NCI-H1694 treated with DMSO at 0.1 percent for 48 hours (cell line): Measurements from ENCODE around the gene ECEL1.

Experiments used
- DNase-seq: peaks from one replicate; lab custom pipeline; 2025; lab: John Stamatoyannopoulos, UW

Gene ECEL1

GRCh38 chr2:232497348-232497747 is 9.7 kb upstream of the ECEL1 start:
- DNase-seq, result no peak

DNA sequence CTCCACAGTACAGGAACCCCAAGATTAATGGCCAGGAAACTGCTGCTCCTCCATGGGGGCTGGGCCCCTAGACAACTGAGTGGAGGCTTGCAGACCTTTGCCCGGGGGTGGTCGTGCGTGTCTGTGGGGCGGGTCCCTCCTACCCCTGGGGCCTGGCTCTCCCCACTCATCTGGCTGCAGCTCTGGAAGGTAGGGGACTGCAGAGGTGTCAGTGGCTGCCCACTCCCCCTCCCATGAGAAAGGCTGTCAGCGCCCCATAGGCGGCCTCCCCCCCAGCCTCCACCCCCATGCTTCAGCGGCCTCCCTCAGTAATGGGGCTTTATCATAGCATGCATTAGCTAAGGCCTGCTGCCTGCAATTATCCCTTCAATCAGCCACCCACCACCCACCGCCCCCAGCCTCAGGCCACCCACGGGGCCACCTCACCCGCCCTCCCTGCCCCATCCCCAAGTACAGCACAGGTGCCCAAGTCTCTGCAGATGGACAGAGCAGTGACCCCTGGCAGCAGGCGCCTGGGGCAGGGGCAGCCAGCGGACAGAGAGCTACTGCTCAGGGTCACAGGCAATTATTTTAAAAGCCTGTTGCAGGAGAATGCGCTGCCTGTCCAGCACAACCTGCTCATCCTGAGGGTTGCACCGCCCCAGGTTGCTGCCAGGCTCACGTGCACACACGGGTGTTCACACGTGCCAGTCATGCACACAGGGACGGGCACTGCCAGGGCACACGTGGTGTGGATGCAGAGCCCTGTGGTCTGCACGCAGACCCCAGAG is 9.1 kb upstream of the ECEL1 start:
- no peak for DNase-seq

DNA sequence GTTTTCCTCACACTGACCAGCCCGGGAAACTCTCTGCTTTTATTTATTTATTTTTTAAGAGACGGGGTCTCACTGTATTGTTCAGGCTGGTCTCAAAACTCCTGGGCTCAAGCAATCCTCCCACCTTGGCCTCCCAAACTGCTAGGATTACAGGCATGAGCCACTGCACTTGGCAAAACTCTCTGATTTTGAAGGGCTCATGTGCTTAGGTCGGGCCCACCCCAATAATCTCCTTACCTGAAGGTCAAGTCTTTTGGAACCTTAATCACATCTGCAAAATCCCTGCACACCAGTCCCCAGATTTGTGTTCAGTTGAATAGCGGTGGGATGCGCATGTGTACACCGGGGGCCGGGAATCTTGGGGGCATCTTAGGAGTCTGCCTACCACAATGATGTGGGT is 7.7 kb upstream of the ECEL1 start:
- DNase-seq, result no peak

DNA sequence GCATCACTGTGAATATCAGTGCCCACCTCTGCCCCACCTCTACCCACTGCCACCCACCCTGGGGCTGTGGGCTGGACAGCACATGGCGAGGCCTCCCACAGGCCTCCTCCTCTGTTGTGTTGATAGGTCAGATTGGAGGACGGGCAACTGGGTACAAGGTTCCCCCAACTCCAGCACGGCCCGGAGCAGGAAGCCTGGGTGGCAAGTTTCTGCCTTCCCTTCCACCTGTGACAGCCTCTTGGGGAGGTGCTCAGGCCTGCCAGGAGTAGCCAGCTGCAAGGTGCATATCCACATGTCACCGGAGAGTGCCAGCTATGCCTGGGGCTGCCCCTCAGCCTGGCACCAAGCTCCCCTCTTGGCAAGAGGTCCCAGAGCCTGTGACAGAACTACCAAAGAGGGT is 6.9 kb upstream of the ECEL1 start:
- no peak for DNase-seq

- no peak for DNase-seq
Measured at GRCh38 chr2:232493701-232494474, 6.3 kb upstream of the ECEL1 start.

- no peak for DNase-seq
Measured at GRCh38 chr2:232492963-232493700, 5.5 kb upstream of the ECEL1 start.

DNA sequence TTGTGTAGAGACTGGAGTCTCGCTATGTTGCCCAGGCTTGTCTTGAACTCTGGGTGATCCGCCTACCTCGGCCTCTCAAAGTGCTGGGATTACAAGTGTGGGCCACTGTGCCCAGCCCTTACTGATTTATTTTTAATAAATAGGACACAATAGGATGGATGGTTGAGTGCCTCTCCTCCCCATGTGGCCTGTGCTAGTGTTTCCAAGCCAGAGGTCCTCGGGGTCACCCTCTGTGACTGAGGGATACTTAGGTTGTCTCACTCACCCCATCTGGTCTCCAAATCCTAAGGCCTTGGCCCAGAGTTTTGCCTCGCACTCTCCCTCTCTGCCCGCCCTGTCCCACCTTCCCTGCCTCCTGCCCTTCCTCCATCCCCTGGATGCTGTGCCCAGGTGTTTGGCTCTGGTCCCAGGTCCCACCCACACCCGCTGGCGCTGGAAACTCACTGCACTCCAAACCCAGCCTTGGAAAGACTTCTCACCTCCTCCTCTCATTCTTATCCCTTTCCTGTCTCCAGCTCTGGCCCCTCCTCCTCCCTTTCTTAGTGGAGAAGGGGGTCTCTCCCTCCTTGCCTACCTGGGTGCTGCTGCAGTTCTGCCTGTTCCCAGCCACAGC is 4.7 kb upstream of the ECEL1 start:
- no peak for DNase-seq

GRCh38 chr2:232491139-232491780 is 3.6 kb upstream of the ECEL1 start:
- DNase-seq, result no peak

GRCh38 chr2:232490221-232491138 is 2.8 kb upstream of the ECEL1 start:
- DNase-seq, result no peak

DNA sequence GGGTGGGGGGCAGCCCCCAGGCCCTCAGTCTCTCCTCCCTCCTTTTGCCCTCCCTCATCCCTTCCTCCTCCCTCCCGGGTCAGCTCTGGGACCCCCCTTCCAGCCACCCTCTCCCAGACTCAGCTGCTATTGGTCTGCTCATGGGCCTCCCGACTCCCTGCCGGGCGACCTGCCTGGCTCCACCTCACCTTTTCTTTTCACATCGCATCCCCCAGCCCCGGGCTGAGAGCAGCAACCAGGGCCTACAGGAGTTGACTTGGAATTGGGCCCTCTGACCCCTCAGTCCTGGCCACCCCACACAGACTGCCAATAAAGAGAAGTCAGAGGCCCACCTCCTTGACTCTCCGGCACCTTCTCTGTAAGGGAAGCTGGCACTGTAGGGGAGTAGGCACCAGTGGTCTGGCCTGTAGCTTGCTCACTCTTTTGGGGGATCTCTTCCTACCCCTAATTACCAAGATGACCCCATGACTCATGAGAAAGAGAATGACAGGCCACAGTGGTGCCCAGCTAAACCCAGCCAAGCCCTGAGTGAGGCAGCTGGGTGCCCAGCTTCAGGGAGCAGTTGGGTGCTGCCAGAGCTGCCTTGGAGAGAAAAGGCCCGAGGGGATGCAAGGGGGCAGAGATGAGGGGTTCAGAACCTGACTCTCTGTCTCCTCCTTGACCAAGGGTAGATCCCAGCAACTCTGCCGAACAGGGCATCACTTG is 2.0 kb upstream of the ECEL1 start:
- DNase-seq, result no peak

DNA sequence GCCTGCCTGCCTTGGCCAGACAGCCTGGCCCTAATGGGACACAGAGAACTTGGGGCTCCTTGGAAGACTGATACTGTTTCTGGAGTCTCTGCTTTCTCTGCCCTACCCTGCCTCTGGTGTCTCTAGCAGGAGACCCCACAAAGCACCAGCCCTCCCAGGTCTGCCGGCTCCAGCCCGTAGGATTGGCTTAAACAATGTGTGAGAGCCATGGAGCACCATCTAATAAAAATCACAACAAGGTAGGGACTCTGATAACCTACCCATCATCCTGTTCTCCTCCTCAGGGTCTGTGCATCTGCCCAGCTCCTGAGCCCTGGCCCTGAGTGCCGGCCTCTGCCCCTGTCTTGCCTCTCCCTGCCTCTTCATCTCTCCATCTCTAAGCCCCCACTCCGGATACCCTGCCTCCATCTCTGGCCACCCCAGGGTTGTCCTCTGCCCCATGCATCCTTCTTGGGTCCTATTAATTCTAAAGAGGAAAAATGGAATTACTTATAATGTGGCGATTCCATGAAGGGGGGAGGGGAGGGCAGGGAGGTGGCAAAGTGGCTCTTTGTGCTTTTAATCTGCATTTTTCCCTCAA is 1.2 kb upstream of the ECEL1 start:
- no peak for DNase-seq

DNA sequence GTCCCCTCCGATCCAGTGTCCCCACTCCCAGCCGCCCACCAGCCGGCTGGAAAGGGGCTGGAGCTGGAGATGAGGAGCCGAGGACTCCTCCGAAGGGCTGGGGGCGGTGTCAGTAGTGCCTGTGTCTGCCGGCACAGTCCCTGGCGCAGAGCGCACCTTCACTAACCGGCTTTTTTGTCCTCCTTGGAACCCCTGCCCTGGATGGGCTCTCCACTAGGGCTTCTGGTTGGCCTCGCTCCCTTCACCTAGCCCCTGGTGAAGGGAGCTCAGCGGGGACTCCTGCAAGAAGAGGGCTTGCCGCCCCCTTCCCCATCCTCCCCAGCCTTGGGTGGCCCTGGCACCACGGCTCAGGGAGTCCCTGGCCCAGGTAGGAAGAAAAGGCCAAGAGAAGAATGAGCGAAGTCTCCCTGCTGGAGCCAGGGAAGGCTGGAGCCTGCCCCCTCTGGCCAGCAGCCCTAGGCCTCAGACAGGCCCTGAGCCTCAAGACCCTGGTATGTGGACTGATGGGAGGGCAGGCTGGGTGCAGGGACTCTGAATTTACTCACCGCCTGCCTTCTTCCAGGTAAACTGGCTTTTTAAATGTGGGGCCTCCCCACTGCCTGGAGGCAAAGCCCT is 570 bp upstream of the ECEL1 start:
- DNase-seq, result no peak

DNA sequence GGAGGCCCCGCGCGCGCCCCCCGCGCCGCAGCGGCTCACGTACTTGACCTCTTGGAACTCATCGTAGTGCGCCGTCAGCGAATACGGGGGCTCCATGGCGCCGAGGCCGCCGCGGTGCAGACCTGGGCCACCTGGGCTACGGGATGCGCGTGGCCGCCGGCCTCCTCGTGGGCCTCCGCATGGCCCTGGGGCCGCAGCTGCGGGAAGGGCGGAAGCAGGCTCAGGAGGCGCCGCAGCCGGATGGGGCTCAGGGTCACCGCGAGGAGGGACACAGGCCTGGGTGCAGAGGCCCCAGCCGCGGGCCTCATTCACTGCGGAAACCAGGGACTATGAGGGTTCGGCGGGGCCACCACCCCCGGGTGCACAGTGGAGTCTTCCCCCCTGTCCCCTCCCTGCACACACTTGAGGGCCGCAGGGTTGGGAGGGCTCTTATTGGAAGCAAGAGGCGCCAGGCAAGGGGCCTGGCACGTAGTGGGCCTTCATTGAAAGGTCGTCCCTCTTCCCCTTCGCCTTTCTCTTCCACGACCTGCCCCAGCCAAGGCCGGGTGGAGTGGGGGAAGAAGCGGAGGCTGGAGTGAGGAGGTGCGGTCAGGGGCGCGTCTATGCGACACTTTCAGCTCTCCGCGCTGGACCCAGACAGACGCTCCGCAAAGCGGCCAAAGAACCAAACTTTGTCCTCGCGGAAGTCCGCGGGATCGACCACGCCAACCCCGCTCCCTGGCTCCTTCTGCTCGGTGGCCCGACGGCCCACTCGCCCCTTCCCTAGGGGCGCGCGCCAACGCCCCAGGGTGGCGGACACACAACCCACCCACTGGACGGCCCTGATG is 863 bp downstream of the ECEL1 start:
- no peak for DNase-seq

DNA sequence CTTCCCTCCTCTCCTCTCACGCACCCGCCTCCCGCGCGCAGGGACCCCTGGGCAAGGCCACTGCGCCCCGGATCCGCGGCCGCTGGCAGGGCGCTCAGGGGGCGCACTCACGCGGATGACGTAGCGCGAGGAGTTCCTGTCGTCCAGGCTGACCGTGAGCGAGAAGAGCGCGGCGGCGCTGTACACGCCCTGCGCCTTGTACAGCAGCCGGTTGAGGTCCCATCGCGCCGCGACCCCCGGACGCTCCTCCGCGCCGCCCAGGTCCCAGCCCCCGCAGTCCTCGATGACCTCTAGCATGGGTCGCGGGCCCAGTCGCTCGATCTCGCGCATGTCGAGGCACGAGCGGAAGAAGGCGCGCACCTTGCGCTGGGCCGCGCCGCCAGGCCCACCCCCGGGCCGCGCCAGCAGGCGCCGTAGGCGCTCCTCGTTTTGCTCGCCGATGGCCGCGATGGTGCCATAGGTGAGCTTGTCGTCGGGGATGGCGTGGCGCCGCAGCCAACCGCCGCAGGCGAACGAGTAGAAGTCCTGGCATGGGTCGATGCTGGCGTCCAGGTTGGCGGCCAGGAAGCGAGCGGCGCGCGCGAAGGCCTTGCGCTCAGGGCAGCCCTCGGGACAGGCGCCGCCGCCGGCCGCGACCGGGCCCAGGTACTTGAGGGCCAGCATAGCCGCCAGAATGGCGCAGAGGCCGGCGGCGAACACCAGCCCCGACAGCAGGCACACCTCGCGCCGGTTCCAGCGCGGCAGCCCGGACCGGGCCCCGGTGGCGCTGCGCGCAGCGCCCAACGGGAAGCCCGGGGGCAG is 1.7 kb downstream of the ECEL1 start:
- DNase-seq, result no peak

GRCh38 chr2:232485348-232485756 is 2.3 kb downstream of the ECEL1 start:
- no peak for DNase-seq

GRCh38 chr2:232484628-232485347 is 2.8 kb downstream of the ECEL1 start:
- no peak for DNase-seq
